ENCODE measurements around the gene ZDHHC16. TPM values are rescaled to one million over a fixed set of nuclear protein-coding genes. Genes with fewer than 3 reads are reported as not detected.
"Not testable (repeated sequence)": the region's sequence is repeated elsewhere in the genome, so short reads cannot be mapped to it uniquely, and the experiment has no call there.

ZDHHC16 gene
- total RNA-seq, 6 experiments from 2014 or later, result 15.8 to 27.0 (median 22.8) TPM

- ATAC-seq, result no peak
- Histone ChIP-seq H3K4me1 (peaks cover 0 to 13% (median 4%) of the 10 kb centered on the region in 4 donors), H3K27ac (peak overlapping the region in 1 of 3 donors; percentile 45), H3K9me3 (no peaks in the 10 kb centered on the region), H3K4me3 (peak overlapping the region; percentile 88 to 95 (median 90)), H3K27me3 (no peaks in the 10 kb centered on the region), H3K36me3 (peaks cover 0 to 7% (median 0%) of the 10 kb centered on the region in 4 donors)
- intact Hi-C loops (cut with DNase I), result no loop called here
- TF ChIP-seq CTCF (IDR thresholded peaks at IDR 0.05) (no peak), POLR2A (IDR thresholded peaks at IDR 0.05) (no peak)
- 68% methylated on average over 9 of the region's 13 CpGs for WGBS (ENCODE audit: insufficient coverage, low coverage, low lambda C conversion rate, missing lambda C conversion rate)
- no peak for DNase-seq
Observed at GRCh38 chr10:97401455-97401919, 44.5 kb upstream of the ZDHHC16 start.

- H3K36me3 ChIP-seq, result no peaks in the 10 kb centered on the region
- ATAC-seq (no peak), DNase-seq (no peak)
- H3K27ac ChIP-seq, result no peak overlapping the region
- intact Hi-C loops (cut with DNase I), result no loop called here
- TF ChIP-seq CTCF (IDR thresholded peaks at IDR 0.05) (no peak), POLR2A (IDR thresholded peaks at IDR 0.05) (no peak)
- no peaks in the 10 kb centered on the region for H3K27me3 ChIP-seq
- H3K9me3 ChIP-seq, result no peaks in the 10 kb centered on the region
- H3K4me1 ChIP-seq, result peaks cover 0 to 23% (median 4%) of the 10 kb centered on the region in 4 donors
- no peak overlapping the region for H3K4me3 ChIP-seq
Observed at GRCh38 chr10:97404044-97404443, 41.9 kb upstream of the ZDHHC16 start.

DNA sequence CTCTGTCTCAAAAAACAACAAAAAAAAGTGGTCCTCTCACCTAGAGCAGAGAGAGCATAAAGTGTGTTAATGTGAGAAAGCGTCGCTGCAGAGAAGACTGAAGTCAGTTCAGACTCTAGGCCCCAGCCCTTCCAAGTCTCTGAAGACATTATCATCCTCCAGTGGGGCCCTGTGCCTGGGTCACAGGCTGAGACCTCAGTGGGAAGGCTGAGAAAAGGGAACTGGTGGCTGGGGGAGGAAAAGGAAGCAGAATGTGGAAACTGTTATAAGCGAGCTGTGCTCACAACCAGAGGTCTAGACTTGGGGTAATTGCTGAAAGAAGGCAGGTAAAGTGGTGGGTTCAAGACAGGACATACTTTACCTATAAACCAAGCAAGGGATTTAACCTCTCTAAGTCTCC is 39.9 kb upstream of the ZDHHC16 start:
- peak overlapping the region in 1 of 3 donors; percentile 27 for H3K27ac ChIP-seq
- H3K36me3 ChIP-seq, result no peaks in the 10 kb centered on the region
- DNase-seq, result no peak
- H3K4me3 ChIP-seq, result no peak overlapping the region
- ATAC-seq, result peak in 2 of 4 donors; percentile 6 to 21
- peaks cover 0 to 14% (median 0%) of the 10 kb centered on the region in 4 donors for H3K4me1 ChIP-seq
- H3K27me3 ChIP-seq, result no peaks in the 10 kb centered on the region
- WGBS (ENCODE audit: insufficient coverage, low coverage, low lambda C conversion rate, missing lambda C conversion rate), result 49% methylated on average over 3 of the region's 3 CpGs
- intact Hi-C loops (cut with DNase I), result no loop called here
- no peaks in the 10 kb centered on the region for H3K9me3 ChIP-seq
- TF ChIP-seq CTCF (IDR thresholded peaks at IDR 0.05), result no peak
- no peak for TF ChIP-seq POLR2A (IDR thresholded peaks at IDR 0.05)

GRCh38 chr10:97406483-97406882 is 39.5 kb upstream of the ZDHHC16 start:
- H3K27me3 ChIP-seq; DNase-seq; H3K36me3 ChIP-seq; H3K4me3 ChIP-seq; H3K9me3 ChIP-seq; intact Hi-C loops (cut with DNase I); ATAC-seq: not testable (repeated sequence)
- 91% methylated on average over 6 of the region's 7 CpGs for WGBS (ENCODE audit: insufficient coverage, low coverage, low lambda C conversion rate, missing lambda C conversion rate)
- Histone ChIP-seq H3K4me1 (peaks cover 0 to 11% (median 0%) of the 10 kb centered on the region in 4 donors), H3K27ac (peak overlapping the region in 1 of 3 donors; percentile 27)

DNA sequence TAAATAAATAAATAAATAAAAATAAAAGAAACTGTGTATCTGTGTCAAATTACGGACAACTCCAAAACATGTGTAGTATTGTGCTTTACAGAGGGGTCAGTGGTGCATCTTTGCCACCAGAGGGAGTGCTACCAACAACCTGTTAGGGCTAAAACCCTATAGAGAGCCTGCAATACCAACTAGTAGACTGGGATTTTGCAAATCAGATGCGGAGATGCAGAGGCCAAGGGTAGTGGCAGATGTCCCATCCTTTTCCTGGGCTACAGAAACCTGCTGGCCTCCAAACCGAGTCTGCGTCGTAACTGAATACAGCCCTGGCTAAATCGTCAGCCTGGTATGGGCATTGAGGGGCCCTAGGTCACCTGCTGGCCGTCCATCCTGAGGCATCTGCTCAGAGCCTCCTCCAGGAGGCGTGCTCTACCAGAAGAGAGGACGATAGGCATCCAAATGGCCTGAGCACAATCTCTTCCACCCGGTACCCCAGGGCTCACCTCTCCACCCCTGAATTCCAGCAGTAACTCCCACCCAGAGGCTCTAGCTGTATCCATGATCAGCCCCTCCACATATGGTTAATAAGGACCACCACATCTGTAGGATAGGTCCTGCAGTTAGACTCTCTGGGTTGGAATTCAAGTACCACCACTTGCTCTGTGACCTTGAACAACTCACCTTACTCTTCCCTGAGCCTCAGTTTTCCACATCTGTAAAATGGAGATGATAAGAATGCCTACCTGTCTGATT is 38.6 kb upstream of the ZDHHC16 start:
- ATAC-seq (peak; percentile 92 to 95 (median 94)), DNase-seq (peak in 2 of 3 donors; percentile 55 to 62)
- intact Hi-C loops (cut with DNase I), result no loop called here
- Histone ChIP-seq H3K4me3 (no peak overlapping the region), H3K4me1 (peaks cover 0 to 10% (median 0%) of the 10 kb centered on the region in 4 donors), H3K9me3 (no peaks in the 10 kb centered on the region), H3K27me3 (no peaks in the 10 kb centered on the region), H3K27ac (peak overlapping the region in 2 of 3 donors; percentile 2 to 31), H3K36me3 (no peaks in the 10 kb centered on the region)
- 4% methylated on average over 2 of the region's 10 CpGs for WGBS (ENCODE audit: insufficient coverage, low coverage, low lambda C conversion rate, missing lambda C conversion rate)
- peak; percentile 78 to 91 (median 80) for TF ChIP-seq CTCF (IDR thresholded peaks at IDR 0.05)
- no peak for TF ChIP-seq POLR2A (IDR thresholded peaks at IDR 0.05)
